ENCODE data around the gene ATP6AP2. TPM values are rescaled to one million over a fixed set of nuclear protein-coding genes. Genes with fewer than 3 reads are reported as not detected.

ATP6AP2 gene
- total RNA-seq, 1 donor from 2014 or later, result 130 TPM

- H3K4me3 ChIP-seq, result no peak overlapping the region
- ATAC-seq (no peak), DNase-seq (no peak)
- H3K36me3 ChIP-seq, result peaks cover 8% of the 10 kb centered on the region
- H3K27me3 ChIP-seq (ENCODE audit: low read depth), result no peaks in the 10 kb centered on the region
- intact Hi-C loops (cut with DNase I), result no loop called here
- TF ChIP-seq, protein P1, sequence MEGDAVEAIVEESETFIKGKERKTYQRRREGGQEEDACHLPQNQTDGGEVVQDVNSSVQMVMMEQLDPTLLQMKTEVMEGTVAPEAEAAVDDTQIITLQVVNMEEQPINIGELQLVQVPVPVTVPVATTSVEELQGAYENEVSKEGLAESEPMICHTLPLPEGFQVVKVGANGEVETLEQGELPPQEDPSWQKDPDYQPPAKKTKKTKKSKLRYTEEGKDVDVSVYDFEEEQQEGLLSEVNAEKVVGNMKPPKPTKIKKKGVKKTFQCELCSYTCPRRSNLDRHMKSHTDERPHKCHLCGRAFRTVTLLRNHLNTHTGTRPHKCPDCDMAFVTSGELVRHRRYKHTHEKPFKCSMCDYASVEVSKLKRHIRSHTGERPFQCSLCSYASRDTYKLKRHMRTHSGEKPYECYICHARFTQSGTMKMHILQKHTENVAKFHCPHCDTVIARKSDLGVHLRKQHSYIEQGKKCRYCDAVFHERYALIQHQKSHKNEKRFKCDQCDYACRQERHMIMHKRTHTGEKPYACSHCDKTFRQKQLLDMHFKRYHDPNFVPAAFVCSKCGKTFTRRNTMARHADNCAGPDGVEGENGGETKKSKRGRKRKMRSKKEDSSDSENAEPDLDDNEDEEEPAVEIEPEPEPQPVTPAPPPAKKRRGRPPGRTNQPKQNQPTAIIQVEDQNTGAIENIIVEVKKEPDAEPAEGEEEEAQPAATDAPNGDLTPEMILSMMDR (IDR thresholded peaks at IDR 0.05), result no peak
- no peak overlapping the region for H3K27ac ChIP-seq
- no peaks in the 10 kb centered on the region for H3K9me3 ChIP-seq
- no peaks in the 10 kb centered on the region for H3K4me1 ChIP-seq
Observed at GRCh38 chrX:40622479-40623138, 41.8 kb downstream of the ATP6AP2 start.

DNA sequence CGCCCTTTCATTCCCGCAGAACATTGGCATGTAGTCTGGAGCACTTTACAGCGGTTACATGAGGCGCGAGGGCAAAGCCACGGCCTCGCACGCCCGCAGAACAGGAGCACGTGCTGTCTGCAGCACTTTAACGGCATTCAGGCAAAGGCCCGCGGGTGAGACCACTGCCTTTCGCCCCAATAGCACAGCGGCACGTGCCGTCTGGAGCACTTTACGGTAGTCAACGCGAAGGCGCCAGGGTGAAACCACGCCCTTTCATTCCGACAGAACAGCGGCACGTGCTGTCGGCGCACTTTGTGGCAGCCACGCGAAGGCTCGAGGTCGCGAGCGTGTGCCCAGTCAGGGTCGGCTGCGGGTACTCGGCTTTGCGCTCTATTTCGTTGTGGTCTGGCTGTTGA, 42.4 kb downstream of the ATP6AP2 start, which contains the start of gene MPC1L:
MPC1L (plus strand) TSS at position 290 of the 398 bp plus-strand sequence. CDS start 138 bp downstream, outside the sequence.
- Histone ChIP-seq H3K4me3 (no peak within 1 kb of the TSS), H3K27me3 (ENCODE audit: low read depth) (no peaks in the 10 kb centered on the region), H3K27ac (no peak within 1 kb of the TSS), H3K36me3 (peaks cover 13% of the 10 kb centered on the region), H3K9me3 (no peaks in the 10 kb centered on the region), H3K4me1 (no peaks in the 10 kb centered on the region)
- DNase-seq, result no peak
- ATAC-seq, result no peak
- TF ChIP-seq, protein P1 (IDR thresholded peaks at IDR 0.05), result no peak
- intact Hi-C loops (cut with DNase I), result no loop called here

- no peak overlapping the region for H3K4me3 ChIP-seq
- ATAC-seq (no peak), DNase-seq (no peak)
- TF ChIP-seq, protein P1 (IDR thresholded peaks at IDR 0.05), result no peak
- no peak overlapping the region for H3K27ac ChIP-seq
- no peaks in the 10 kb centered on the region for H3K4me1 ChIP-seq
- intact Hi-C loops (cut with DNase I), result no loop called here
- H3K27me3 ChIP-seq (ENCODE audit: low read depth), result no peaks in the 10 kb centered on the region
- H3K9me3 ChIP-seq, result no peaks in the 10 kb centered on the region
- H3K36me3 ChIP-seq, result peaks cover 18% of the 10 kb centered on the region
Observed at GRCh38 chrX:40623665-40624064, 42.9 kb downstream of the ATP6AP2 start.

DNA sequence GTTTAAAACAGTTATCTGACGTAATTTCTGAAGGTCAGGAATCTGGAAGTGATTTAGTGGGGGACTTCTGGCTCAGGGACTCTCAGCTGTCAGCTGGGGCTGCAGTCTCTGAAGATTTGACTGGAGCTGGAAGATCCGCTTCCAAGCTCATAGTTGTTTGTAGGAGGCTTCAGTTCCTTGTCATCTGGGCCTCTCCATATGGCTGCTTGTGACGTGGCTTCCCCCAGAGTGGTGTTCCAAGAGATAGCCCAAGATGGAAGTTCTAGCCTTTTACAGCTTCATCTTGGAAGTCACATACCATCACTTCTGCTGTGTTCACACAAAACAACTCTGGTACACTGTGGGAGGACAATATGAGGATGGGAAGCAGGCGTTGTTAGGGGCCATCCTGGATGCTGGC, 44.5 kb downstream of the ATP6AP2 start:
- H3K4me3 ChIP-seq, result no peak overlapping the region
- H3K36me3 ChIP-seq, result peaks cover 34% of the 10 kb centered on the region
- no peaks in the 10 kb centered on the region for H3K27me3 ChIP-seq (ENCODE audit: low read depth)
- no peak overlapping the region for H3K27ac ChIP-seq
- no peaks in the 10 kb centered on the region for H3K4me1 ChIP-seq
- TF ChIP-seq, protein P1 (IDR thresholded peaks at IDR 0.05), result no peak
- intact Hi-C loops (cut with DNase I), result no loop called here
- no peaks in the 10 kb centered on the region for H3K9me3 ChIP-seq
- DNase-seq (no peak), ATAC-seq (no peak)

DNA sequence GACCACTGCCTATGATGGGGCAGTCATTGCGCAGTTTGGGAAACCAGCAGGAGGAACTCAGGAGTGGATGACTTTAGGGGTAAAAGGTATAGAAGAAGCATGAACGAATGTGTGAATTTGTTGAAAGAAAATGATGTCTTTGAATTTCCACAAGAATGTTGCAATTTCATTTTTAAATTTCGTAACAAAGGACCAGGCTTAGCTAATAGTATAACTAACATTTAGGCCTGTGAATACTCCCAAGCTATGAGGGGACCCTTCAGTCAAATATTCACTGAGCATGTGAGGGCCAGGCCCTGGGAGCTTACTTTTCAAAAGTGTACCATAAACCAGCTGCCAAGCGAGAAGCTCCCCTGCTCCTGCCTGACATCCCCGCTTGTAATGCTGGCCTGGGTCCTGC, 47.7 kb downstream of the ATP6AP2 start:
- ATAC-seq (no peak), DNase-seq (no peak)
- Histone ChIP-seq H3K36me3 (peaks cover 65% of the 10 kb centered on the region), H3K27me3 (ENCODE audit: low read depth) (no peaks in the 10 kb centered on the region), H3K4me3 (no peak overlapping the region), H3K4me1 (no peaks in the 10 kb centered on the region), H3K9me3 (no peaks in the 10 kb centered on the region), H3K27ac (no peak overlapping the region)
- intact Hi-C loops (cut with DNase I), result no loop called here
- TF ChIP-seq, protein P1 (IDR thresholded peaks at IDR 0.05), result no peak
